ENCODE data around the gene KIRREL3.
"Not testable (repeated sequence)": the region's sequence is repeated elsewhere in the genome, so short reads cannot be mapped to it uniquely, and the experiment has no call there.

The KIRREL3 gene

DNA sequence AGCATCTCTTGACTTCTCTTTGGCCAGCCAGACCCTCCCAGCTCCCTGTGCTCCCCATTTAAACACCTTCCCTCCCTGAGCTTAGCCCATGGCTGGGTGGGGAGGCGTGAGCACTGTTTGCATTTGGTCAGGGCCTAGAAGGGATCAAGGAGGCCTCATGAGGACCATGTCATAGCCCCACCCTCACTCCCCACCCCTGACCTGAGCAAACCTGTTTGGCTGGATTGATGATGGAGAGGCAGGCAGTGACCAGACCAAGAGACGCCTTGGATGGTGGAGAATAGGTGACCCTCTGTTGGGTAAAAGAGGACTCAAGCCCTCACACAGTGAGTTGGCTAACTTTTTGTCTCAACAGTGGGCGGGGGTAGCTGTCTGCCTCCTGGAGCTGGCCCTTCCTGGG is 595.2 kb downstream of the KIRREL3 start:
- no peak for DNase-seq (ENCODE audit: low read depth, low spot score)
- no peaks in the 10 kb centered on the region for H3K9me3 ChIP-seq (ENCODE audit: low read depth, low read length)
- TF ChIP-seq EZH2 (IDR thresholded peaks at IDR 0.05) (no peak), FOXP2 (optimal IDR thresholded peaks at IDR 0.05; ENCODE audit: control extremely low read depth, extremely low read length, insufficient read depth) (no peak), POLR2AphosphoS5 (IDR thresholded peaks at IDR 0.05; ENCODE audit: borderline replicate concordance, low read depth, low read length) (no peak)
- no peak overlapping the region for H3K27ac ChIP-seq
- H3K36me3 ChIP-seq (ENCODE audit: insufficient read depth, low read length), result peaks cover 23% of the 10 kb centered on the region
- no peak overlapping the region for H3K4me3 ChIP-seq
- H3K9ac ChIP-seq (ENCODE audit: insufficient read length), result no peak overlapping the region

DNA sequence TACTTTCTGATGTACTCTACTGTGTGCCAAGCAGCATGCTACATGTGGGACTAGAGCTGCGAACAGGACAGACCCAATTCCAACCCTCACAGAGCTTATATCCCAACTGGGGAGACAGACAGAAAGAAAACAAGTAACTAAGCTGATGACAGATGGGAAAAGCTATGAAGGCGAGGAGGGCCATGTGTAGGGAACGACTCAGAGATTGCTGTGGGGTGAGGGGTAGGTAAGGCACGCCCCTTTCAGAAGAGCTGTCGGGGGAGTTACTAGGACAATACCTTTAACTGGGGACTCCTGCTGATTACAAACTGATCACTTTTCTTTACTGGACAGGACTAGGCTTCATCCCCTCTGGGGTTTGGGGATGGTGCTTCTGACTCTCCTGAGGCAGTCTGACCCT is 596.2 kb downstream of the KIRREL3 start:
- Histone ChIP-seq H3K9me3 (ENCODE audit: low read depth, low read length) (no peaks in the 10 kb centered on the region), H3K9ac (ENCODE audit: insufficient read length) (no peak overlapping the region), H3K36me3 (ENCODE audit: insufficient read depth, low read length) (peaks cover 19% of the 10 kb centered on the region), H3K4me3 (no peak overlapping the region), H3K27ac (no peak overlapping the region)
- TF ChIP-seq POLR2AphosphoS5 (IDR thresholded peaks at IDR 0.05; ENCODE audit: borderline replicate concordance, low read depth, low read length) (no peak), EZH2 (IDR thresholded peaks at IDR 0.05) (no peak), FOXP2 (optimal IDR thresholded peaks at IDR 0.05; ENCODE audit: control extremely low read depth, extremely low read length, insufficient read depth) (no peak)
- DNase-seq (ENCODE audit: low read depth, low spot score), result no peak

DNA sequence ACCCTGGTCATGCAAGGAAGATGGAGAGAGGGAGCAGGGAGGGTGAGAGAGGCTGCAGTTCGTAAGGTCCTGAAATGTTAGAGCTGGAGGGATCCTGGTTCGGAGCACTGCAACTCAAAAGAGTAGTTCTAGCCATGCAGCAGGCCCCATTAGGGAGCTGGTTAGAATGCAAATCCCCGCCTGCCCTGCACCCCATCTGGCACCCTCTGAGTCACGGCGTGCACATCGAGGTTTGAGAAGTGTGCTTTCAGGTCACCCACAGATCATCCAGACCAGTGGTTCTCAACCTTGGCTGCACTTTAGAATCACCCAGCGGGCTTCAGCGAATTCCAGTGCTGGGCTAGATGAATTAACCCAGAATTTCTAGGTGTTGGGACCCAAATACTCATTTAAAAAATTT is 596.9 kb downstream of the KIRREL3 start:
- Histone ChIP-seq H3K4me3 (peak overlapping the region; percentile 2; the same call in 1 of the 2 replicates), H3K9ac (ENCODE audit: insufficient read length) (no peak overlapping the region), H3K9me3 (ENCODE audit: low read depth, low read length) (no peaks in the 10 kb centered on the region), H3K27ac (peak overlapping the region; percentile 67), H3K36me3 (ENCODE audit: insufficient read depth, low read length) (peaks cover 14% of the 10 kb centered on the region)
- no peak for TF ChIP-seq POLR2AphosphoS5 (IDR thresholded peaks at IDR 0.05; ENCODE audit: borderline replicate concordance, low read depth, low read length)
- TF ChIP-seq FOXP2 (optimal IDR thresholded peaks at IDR 0.05; ENCODE audit: control extremely low read depth, extremely low read length, insufficient read depth), result no peak
- TF ChIP-seq EZH2 (IDR thresholded peaks at IDR 0.05), result no peak
- no peak for DNase-seq (ENCODE audit: low read depth, low spot score)

DNA sequence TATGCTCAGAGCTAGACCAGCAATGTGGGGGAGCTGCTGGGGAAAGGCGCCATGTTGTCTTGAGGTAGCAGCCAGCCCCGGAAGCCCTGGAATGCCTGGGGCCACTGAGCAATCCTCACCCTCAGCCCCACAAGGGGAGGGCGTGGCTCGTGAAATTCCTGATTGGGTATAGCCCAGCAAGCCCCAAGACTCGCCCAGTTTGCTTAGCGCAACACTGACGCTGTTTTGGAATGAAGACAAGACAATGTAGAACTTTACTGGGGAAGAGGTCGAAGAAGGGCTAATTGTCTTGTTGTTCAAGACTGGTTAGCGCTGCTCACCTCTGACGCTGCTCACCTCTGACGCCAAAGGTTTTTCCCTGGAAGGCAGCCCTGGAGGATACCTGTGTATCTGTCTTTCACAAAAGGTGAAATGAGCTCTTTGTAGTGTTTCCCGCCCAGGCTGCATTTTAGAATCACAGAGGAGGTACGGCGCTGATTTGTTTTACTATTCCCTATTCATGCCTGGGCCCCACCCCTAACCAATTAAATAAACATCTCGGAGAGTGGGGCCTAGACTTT is 597.5 kb downstream of the KIRREL3 start:
- peak; percentile 70 for DNase-seq (ENCODE audit: low read depth, low spot score)
- Histone ChIP-seq H3K9ac (ENCODE audit: insufficient read length) (no peak overlapping the region), H3K9me3 (ENCODE audit: low read depth, low read length) (no peaks in the 10 kb centered on the region), H3K36me3 (ENCODE audit: insufficient read depth, low read length) (peaks cover 9% of the 10 kb centered on the region), H3K27ac (peak overlapping the region; percentile 67), H3K4me3 (peak overlapping the region; percentile 2)
- no peak for TF ChIP-seq FOXP2 (optimal IDR thresholded peaks at IDR 0.05; ENCODE audit: control extremely low read depth, extremely low read length, insufficient read depth)
- TF ChIP-seq EZH2 (IDR thresholded peaks at IDR 0.05), result no peak
- no peak for TF ChIP-seq POLR2AphosphoS5 (IDR thresholded peaks at IDR 0.05; ENCODE audit: borderline replicate concordance, low read depth, low read length)

DNA sequence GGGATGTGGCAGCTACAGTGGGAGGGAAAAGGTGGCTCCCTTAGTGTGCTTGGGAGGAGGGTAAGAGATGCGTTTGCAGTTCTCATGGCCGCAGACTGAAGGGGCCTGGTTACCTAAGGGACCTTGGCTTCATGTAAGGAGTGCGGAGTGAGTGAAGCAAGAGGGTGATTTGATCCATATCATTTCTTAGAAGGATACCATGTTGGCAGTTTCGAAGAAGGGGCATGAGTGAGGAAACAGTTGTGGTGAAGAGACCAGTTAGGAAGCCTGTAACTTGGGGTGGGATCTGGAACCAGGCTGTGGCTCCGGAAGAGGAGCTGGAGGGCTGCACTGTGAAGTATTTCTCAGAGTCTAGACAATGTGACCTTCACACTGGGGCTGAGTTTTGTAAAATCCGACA is 600.1 kb downstream of the KIRREL3 start:
- TF ChIP-seq FOXP2 (optimal IDR thresholded peaks at IDR 0.05; ENCODE audit: control extremely low read depth, extremely low read length, insufficient read depth) (no peak), POLR2AphosphoS5 (IDR thresholded peaks at IDR 0.05; ENCODE audit: borderline replicate concordance, low read depth, low read length) (no peak), EZH2 (IDR thresholded peaks at IDR 0.05) (no peak)
- no peak overlapping the region for H3K4me3 ChIP-seq
- no peaks in the 10 kb centered on the region for H3K36me3 ChIP-seq (ENCODE audit: insufficient read depth, low read length)
- no peaks in the 10 kb centered on the region for H3K9me3 ChIP-seq (ENCODE audit: low read depth, low read length)
- no peak overlapping the region for H3K9ac ChIP-seq (ENCODE audit: insufficient read length)
- H3K27ac ChIP-seq, result no peak overlapping the region
- no peak for DNase-seq (ENCODE audit: low read depth, low spot score)

DNA sequence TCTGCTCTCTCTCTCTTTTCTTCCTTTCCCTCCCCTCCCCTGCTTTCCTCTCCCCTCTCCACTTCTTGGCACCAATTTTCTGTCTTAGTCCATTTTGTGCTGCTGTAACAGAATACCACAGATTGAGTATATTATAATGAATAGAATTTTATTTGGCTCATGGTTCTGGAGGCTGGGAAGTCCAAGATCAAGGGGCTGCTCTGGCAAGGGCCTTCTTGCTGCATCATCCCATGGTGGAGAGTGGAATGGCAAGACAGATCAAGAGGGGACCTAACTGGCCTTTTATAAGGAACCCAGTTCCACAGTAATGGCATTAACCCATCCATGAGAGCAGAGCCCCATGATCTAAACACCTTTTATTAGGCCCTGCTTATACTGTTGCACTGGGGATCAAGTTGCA is 600.6 kb downstream of the KIRREL3 start:
- Histone ChIP-seq H3K4me3 (no peak overlapping the region), H3K36me3 (ENCODE audit: insufficient read depth, low read length) (no peaks in the 10 kb centered on the region), H3K9ac (ENCODE audit: insufficient read length) (no peak overlapping the region), H3K9me3 (ENCODE audit: low read depth, low read length) (no peaks in the 10 kb centered on the region), H3K27ac (no peak overlapping the region)
- TF ChIP-seq POLR2AphosphoS5 (IDR thresholded peaks at IDR 0.05; ENCODE audit: borderline replicate concordance, low read depth, low read length) (no peak), FOXP2 (optimal IDR thresholded peaks at IDR 0.05; ENCODE audit: control extremely low read depth, extremely low read length, insufficient read depth) (no peak), EZH2 (IDR thresholded peaks at IDR 0.05) (no peak)
- no peak for DNase-seq (ENCODE audit: low read depth, low spot score)

DNA sequence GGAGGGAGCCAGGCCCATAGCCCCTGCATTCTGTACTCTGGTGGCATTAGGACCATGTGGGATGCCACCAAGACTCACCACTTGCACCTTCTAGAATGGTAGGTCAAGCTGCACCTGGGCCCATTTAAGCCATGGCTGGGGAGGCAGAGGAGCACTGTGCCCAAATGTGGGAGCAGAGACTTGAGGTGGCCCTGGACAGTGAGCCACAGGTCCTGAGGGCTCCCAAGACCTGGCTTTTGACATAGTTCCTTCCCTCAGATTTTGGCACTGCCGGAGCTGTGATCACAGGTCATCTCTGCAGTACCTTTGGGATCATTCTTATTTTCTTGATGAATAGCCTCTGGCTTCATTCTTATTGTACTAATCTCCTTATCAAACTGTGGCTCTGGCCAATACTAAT is 601.8 kb downstream of the KIRREL3 start:
- Histone ChIP-seq H3K36me3 (ENCODE audit: insufficient read depth, low read length) (no peaks in the 10 kb centered on the region), H3K4me3 (no peak overlapping the region), H3K9me3 (ENCODE audit: low read depth, low read length) (no peaks in the 10 kb centered on the region), H3K9ac (ENCODE audit: insufficient read length) (no peak overlapping the region), H3K27ac (no peak overlapping the region)
- DNase-seq (ENCODE audit: low read depth, low spot score), result no peak
- TF ChIP-seq FOXP2 (optimal IDR thresholded peaks at IDR 0.05; ENCODE audit: control extremely low read depth, extremely low read length, insufficient read depth) (no peak), POLR2AphosphoS5 (IDR thresholded peaks at IDR 0.05; ENCODE audit: borderline replicate concordance, low read depth, low read length) (no peak), EZH2 (IDR thresholded peaks at IDR 0.05) (no peak)

DNA sequence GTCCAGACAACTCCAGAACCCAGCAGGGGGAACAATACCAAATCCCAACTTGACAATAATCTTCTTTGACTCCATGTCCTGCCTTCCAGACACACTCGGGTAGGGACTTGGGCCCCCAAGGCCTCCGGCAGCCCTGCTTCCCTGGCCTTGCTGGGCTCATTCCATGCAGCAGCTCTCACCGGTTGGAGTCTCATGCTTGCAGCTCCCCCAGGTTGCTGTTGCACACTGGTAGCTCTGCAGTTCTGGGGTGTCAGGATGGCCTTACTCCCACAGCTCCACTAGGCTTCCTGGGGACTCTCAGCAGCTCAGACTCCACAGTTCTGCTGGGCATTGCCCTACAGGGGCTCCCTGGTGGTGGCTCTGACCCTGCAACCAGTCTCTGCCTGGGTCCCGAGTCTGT is 602.3 kb downstream of the KIRREL3 start:
- Histone ChIP-seq H3K9ac (ENCODE audit: insufficient read length) (no peak overlapping the region), H3K4me3 (no peak overlapping the region), H3K27ac (no peak overlapping the region), H3K36me3 (ENCODE audit: insufficient read depth, low read length) (no peaks in the 10 kb centered on the region), H3K9me3 (ENCODE audit: low read depth, low read length) (no peaks in the 10 kb centered on the region)
- TF ChIP-seq FOXP2 (optimal IDR thresholded peaks at IDR 0.05; ENCODE audit: control extremely low read depth, extremely low read length, insufficient read depth) (no peak), EZH2 (IDR thresholded peaks at IDR 0.05) (no peak), POLR2AphosphoS5 (IDR thresholded peaks at IDR 0.05; ENCODE audit: borderline replicate concordance, low read depth, low read length) (no peak)
- DNase-seq (ENCODE audit: low read depth, low spot score), result no peak

DNA sequence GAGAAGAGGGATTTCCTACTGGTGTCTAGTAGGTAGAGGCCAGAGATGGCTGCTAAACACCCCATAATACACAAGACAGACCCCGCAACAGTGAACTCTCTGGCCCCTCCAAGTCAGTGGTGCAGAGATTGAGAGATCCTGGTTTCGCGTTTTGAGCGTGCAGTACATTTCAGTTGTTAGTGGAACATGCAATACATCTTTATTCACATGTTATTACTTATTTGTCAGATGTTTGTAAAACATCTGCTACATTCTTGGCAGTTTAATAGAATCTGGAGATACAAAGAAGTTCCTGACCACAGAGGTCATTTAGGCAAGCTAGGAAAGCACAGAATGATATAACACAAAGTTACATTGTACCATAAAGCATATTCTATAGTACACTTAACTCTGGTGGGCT is 603.6 kb downstream of the KIRREL3 start:
- Histone ChIP-seq H3K4me3 (no peak overlapping the region), H3K9ac (ENCODE audit: insufficient read length) (no peak overlapping the region), H3K9me3 (ENCODE audit: low read depth, low read length) (no peaks in the 10 kb centered on the region), H3K36me3 (ENCODE audit: insufficient read depth, low read length) (no peaks in the 10 kb centered on the region), H3K27ac (no peak overlapping the region)
- no peak for TF ChIP-seq EZH2 (IDR thresholded peaks at IDR 0.05)
- TF ChIP-seq FOXP2 (optimal IDR thresholded peaks at IDR 0.05; ENCODE audit: control extremely low read depth, extremely low read length, insufficient read depth), result no peak
- no peak for TF ChIP-seq POLR2AphosphoS5 (IDR thresholded peaks at IDR 0.05; ENCODE audit: borderline replicate concordance, low read depth, low read length)
- no peak for DNase-seq (ENCODE audit: low read depth, low spot score)

DNA sequence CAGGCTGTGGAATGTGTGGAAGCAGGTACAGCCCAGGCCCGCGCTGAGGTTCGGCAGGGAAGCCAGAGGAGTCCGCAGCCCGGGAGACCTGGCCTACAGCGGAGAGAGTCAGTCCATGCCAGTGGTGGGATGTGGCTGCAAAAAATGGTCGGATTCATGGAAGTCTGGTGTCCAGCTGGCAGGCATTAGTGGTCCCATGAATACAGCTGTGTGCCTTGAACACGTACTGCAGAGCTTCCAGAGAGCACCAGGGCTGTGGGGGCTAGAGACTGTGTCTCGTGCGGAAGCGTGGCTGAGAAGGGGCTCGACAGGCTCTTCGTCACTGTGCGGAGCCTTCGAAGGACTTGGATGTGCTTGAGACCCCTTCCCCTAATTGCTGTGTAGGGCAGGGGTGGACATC is 604.3 kb downstream of the KIRREL3 start:
- H3K27ac ChIP-seq; H3K36me3 ChIP-seq (ENCODE audit: insufficient read depth, low read length); H3K9ac ChIP-seq (ENCODE audit: insufficient read length); H3K4me3 ChIP-seq; H3K9me3 ChIP-seq (ENCODE audit: low read depth, low read length); DNase-seq (ENCODE audit: low read depth, low spot score): not testable (repeated sequence)

DNA sequence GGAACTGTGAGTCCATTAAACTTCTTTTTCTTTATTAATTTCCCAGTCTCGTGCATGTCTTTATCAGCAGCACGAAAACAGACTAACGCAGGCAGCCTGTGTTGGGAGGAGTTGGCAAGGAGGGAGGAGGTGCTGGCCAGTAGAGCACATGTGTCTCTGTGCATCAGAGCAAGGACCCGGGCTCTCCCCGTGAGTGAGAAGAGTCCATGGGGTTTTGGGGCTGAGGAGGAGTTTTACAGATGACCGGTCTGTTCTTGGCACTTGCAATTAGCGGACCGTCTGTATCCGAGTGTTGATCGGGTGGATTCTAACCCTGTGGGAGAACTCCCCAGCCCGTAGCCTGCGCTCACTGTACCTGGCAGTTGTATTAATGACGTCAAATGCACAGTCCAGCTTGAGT is 604.8 kb downstream of the KIRREL3 start:
- not testable (repeated sequence) for H3K9ac ChIP-seq (ENCODE audit: insufficient read length); H3K27ac ChIP-seq; DNase-seq (ENCODE audit: low read depth, low spot score); H3K36me3 ChIP-seq (ENCODE audit: insufficient read depth, low read length); H3K4me3 ChIP-seq; H3K9me3 ChIP-seq (ENCODE audit: low read depth, low read length)

DNA sequence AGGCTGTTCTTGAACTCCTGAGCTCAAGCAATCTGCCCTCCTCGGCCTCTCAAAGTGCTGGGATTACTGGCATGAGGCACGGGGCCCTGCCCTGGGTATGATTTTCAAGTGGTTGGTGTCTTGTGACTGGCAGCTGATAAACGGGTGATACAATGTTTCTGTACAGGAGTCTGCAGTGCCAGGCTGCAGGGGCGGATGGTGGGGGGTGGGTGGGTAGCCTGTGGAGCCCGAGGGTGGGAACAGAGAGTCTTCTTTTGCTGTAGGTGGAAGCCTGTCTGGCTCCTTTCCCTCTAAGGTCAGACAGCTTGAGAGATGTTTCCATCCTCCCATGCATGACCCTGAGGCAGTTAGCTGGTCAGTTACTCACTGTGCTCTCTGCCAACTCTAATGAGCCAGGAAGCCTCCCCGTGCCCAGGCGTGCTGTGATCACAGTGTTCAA is 605.9 kb downstream of the KIRREL3 start:
- not testable (repeated sequence) for H3K4me3 ChIP-seq; H3K27ac ChIP-seq; H3K36me3 ChIP-seq (ENCODE audit: insufficient read depth, low read length); H3K9ac ChIP-seq (ENCODE audit: insufficient read length); H3K9me3 ChIP-seq (ENCODE audit: low read depth, low read length); DNase-seq (ENCODE audit: low read depth, low spot score)

All from SK-N-MC (cell line).